ENCODE measurements around the gene NHLRC4. TPM values are rescaled to one million over a fixed set of nuclear protein-coding genes. Genes with fewer than 3 reads are reported as not detected.

NHLRC4 gene
- total and polyA plus RNA-seq, 9 of the 15 experiments (the other 6 are each of a cell fraction or from before 2014, with no cell fraction given), result 0.24 to 3.7 (median 1.3) TPM; not detected in 2

- 54% methylated on average over 20 of the region's 23 CpGs for WGBS (ENCODE audit: insufficient coverage, low coverage, missing lambda C conversion rate)
- Histone ChIP-seq H3K27ac (ENCODE audit: extremely low read depth, low read depth, low read length) (no peak overlapping the region), H2AFZ (ENCODE audit: low read depth, low read length) (no peak overlapping the region), H3K36me3 (ENCODE audit: control insufficient read depth, insufficient read depth, low read length) (peaks cover 11% of the 10 kb centered on the region; the same call in 2 of the 3 replicates), H3K9me3 (replicated peaks; ENCODE audit: control insufficient read depth, insufficient read depth, low read depth, low read length) (no peaks in the 10 kb centered on the region), H3K9me1 (ENCODE audit: control insufficient read depth, insufficient read depth, low read length) (no peaks in the 10 kb centered on the region), H3K9ac (ENCODE audit: insufficient read depth in 1 of 2, low read depth in 2 of 2, low read length in 2 of 2) (peak overlapping the region in 1 of 2 experiments; percentile 74; a peak in 2 of 4 replicates), H3K4me1 (replicated peaks in 1 of 2; ENCODE audit: control insufficient read depth in 2 of 2, insufficient read depth in 2 of 2, low read length in 2 of 2) (peaks cover 16 to 79% of the 10 kb centered on the region in 2 experiments; a peak in 4 of 5 replicates), H3K27me3 (ENCODE audit: control insufficient read depth in 2 of 2, insufficient read depth in 2 of 2, low read length in 2 of 2) (no peaks in the 10 kb centered on the region), H3K4me3 (no peak overlapping the region), H3K79me2 (ENCODE audit: control insufficient read depth, insufficient read depth, low read length) (peaks cover 27% of the 10 kb centered on the region), H4K20me1 (replicated peaks; ENCODE audit: control insufficient read depth, insufficient read depth, low read length) (peaks cover 3% of the 10 kb centered on the region; the same call in 1 of the 2 replicates), H3K4me2 (ENCODE audit: insufficient read depth, low read length) (no peak overlapping the region)
- ChIA-PET CTCF (ENCODE audit: low intra/inter-chr PET ratio) (no interaction called here), POLR2A (no interaction called here)
- in situ Hi-C loops (cut with MboI) (no loop called here), intact Hi-C loops (cut with micrococcal nuclease) (no loop called here)
- TF ChIP-seq NFIC (IDR thresholded peaks at IDR 0.05) (peak; percentile 57), NFXL1 (CRISPR knock-in tag; IDR thresholded peaks at IDR 0.05) (no peak)
- no TSS peak for BruUV-seq (replicated peaks)
- FAIRE-seq (no peak), DNase-seq (ENCODE audit: extremely low read depth in 1 of 4, low spot score in 3 of 4) (no peak), ATAC-seq (no peak)
Measured at GRCh38 chr16:522320-523096, 44.3 kb upstream of the NHLRC4 start.

GRCh38 chr16:523097-523741, 43.6 kb upstream of the NHLRC4 start:
- ATAC-seq (no peak), FAIRE-seq (no peak), DNase-seq (ENCODE audit: extremely low read depth in 1 of 4, low spot score in 3 of 4) (no peak)
- H3K4me3 ChIP-seq, result no peak overlapping the region
- H3K4me2 ChIP-seq (ENCODE audit: insufficient read depth, low read length), result no peak overlapping the region
- H3K4me1 ChIP-seq (replicated peaks in 1 of 2; ENCODE audit: control insufficient read depth in 2 of 2, insufficient read depth in 2 of 2, low read length in 2 of 2), result peaks cover 16 to 82% of the 10 kb centered on the region in 2 experiments; a peak in 4 of 5 replicates
- intact Hi-C loops (cut with micrococcal nuclease), result no loop called here
- BruUV-seq (replicated peaks), result no TSS peak
- in situ Hi-C loops (cut with MboI), result no loop called here
- H3K9ac ChIP-seq (ENCODE audit: insufficient read depth in 1 of 2, low read depth in 2 of 2, low read length in 2 of 2), result 0 out of 4 replicates have a peak overlapping the region, but pooled peaks of 1 of the 2 experiments have one; percentile 33
- H3K9me3 ChIP-seq (replicated peaks; ENCODE audit: control insufficient read depth, insufficient read depth, low read depth, low read length), result no peaks in the 10 kb centered on the region
- no peak for TF ChIP-seq ELK1 (CRISPR knock-in tag; IDR thresholded peaks at IDR 0.05)
- no peak for TF ChIP-seq OTX1 (CRISPR knock-in tag; IDR thresholded peaks at IDR 0.05)
- no peak for TF ChIP-seq BRD9 (IDR thresholded peaks at IDR 0.05; ENCODE audit: low read depth, partially characterized antibody)
- TF ChIP-seq, protein P1, sequence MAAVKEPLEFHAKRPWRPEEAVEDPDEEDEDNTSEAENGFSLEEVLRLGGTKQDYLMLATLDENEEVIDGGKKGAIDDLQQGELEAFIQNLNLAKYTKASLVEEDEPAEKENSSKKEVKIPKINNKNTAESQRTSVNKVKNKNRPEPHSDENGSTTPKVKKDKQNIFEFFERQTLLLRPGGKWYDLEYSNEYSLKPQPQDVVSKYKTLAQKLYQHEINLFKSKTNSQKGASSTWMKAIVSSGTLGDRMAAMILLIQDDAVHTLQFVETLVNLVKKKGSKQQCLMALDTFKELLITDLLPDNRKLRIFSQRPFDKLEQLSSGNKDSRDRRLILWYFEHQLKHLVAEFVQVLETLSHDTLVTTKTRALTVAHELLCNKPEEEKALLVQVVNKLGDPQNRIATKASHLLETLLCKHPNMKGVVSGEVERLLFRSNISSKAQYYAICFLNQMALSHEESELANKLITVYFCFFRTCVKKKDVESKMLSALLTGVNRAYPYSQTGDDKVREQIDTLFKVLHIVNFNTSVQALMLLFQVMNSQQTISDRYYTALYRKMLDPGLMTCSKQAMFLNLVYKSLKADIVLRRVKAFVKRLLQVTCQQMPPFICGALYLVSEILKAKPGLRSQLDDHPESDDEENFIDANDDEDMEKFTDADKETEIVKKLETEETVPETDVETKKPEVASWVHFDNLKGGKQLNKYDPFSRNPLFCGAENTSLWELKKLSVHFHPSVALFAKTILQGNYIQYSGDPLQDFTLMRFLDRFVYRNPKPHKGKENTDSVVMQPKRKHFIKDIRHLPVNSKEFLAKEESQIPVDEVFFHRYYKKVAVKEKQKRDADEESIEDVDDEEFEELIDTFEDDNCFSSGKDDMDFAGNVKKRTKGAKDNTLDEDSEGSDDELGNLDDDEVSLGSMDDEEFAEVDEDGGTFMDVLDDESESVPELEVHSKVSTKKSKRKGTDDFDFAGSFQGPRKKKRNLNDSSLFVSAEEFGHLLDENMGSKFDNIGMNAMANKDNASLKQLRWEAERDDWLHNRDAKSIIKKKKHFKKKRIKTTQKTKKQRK (IDR thresholded peaks at IDR 0.05; ENCODE audit: borderline replicate concordance, low read depth, low read length), result no peak
- no peak for TF ChIP-seq U2AF2 (optimal IDR thresholded peaks at IDR 0.05; ENCODE audit: low read depth, low read length)
- peak; percentile 50; the same call in 1 of the 2 replicates for TF ChIP-seq POLR2G (IDR thresholded peaks at IDR 0.05; ENCODE audit: low read depth, low read length)
- TF ChIP-seq KLF16 (IDR thresholded peaks at IDR 0.05), result no peak
- no peak overlapping the region for H2AFZ ChIP-seq (ENCODE audit: low read depth, low read length)
- no peaks in the 10 kb centered on the region for H3K9me1 ChIP-seq (ENCODE audit: control insufficient read depth, insufficient read depth, low read length)
- peaks cover 34% of the 10 kb centered on the region for H3K79me2 ChIP-seq (ENCODE audit: control insufficient read depth, insufficient read depth, low read length)
- H3K27ac ChIP-seq (ENCODE audit: extremely low read depth, low read depth, low read length), result no peak overlapping the region
- CTCF ChIA-PET (ENCODE audit: low intra/inter-chr PET ratio), result no interaction called here
- no peaks in the 10 kb centered on the region for H3K27me3 ChIP-seq (ENCODE audit: control insufficient read depth in 2 of 2, insufficient read depth in 2 of 2, low read length in 2 of 2)
- H3K36me3 ChIP-seq (ENCODE audit: control insufficient read depth, insufficient read depth, low read length), result peaks cover 11% of the 10 kb centered on the region; the same call in 2 of the 3 replicates
- POLR2A ChIA-PET, result no interaction called here
- 82% methylated on average over 21 of the region's 22 CpGs for WGBS (ENCODE audit: insufficient coverage, low coverage, missing lambda C conversion rate)
- H4K20me1 ChIP-seq (replicated peaks; ENCODE audit: control insufficient read depth, insufficient read depth, low read length), result peaks cover 3% of the 10 kb centered on the region; the same call in 1 of the 2 replicates
